ENCODE measurements around the gene OR13A1. TPM values are rescaled to one million over a fixed set of nuclear protein-coding genes. Genes with fewer than 3 reads are reported as not detected.
"Not testable (repeated sequence)": the region's sequence is repeated elsewhere in the genome, so short reads cannot be mapped to it uniquely, and the experiment has no call there.

Gene OR13A1
- 0.15 TPM in 1 of 2 replicates, not detected in the other for total RNA-seq (2014; rRNA removed; shearing (Covaris generic))

- DNase-seq (ENCODE audit: low read depth) = no peak
Observed at GRCh38 chr10:45315508-45315907, at the start of gene OR13A1. Gene OR13A1, minus strand, starts transcription at chr10:45315608. Its CDS starts 11,186 bp downstream, at chr10:45304422.

GRCh38 chr10:45361983-45362799, 46.8 kb upstream of the OR13A1 start:
- DNase-seq (ENCODE audit: low read depth) = not testable (repeated sequence)

- not testable (repeated sequence) for DNase-seq (ENCODE audit: low read depth)
Observed at GRCh38 chr10:45358961-45359360, 43.6 kb upstream of the OR13A1 start.

- no peak for DNase-seq (ENCODE audit: low read depth)
Observed at GRCh38 chr10:45355494-45355893, 40.1 kb upstream of the OR13A1 start.

- peak; percentile 94 for DNase-seq (ENCODE audit: low read depth)
Observed at GRCh38 chr10:45354261-45354660, 38.9 kb upstream of the OR13A1 start.

- peak; percentile 78 for DNase-seq (ENCODE audit: low read depth)
Observed at GRCh38 chr10:45353186-45353585, 37.8 kb upstream of the OR13A1 start.

- DNase-seq (ENCODE audit: low read depth) = not testable (repeated sequence)
Observed at GRCh38 chr10:45348196-45348765, 32.9 kb upstream of the OR13A1 start.

GRCh38 chr10:45347464-45347863, 32.1 kb upstream of the OR13A1 start:
- DNase-seq (ENCODE audit: low read depth) = not testable (repeated sequence)

GRCh38 chr10:45346652-45347335, 31.4 kb upstream of the OR13A1 start:
- not testable (repeated sequence) for DNase-seq (ENCODE audit: low read depth)

- DNase-seq (ENCODE audit: low read depth) = not testable (repeated sequence)
Observed at GRCh38 chr10:45340420-45340819, 25.0 kb upstream of the OR13A1 start.

- DNase-seq (ENCODE audit: low read depth) = no peak
Observed at GRCh38 chr10:45339894-45340293, 24.5 kb upstream of the OR13A1 start.

- DNase-seq (ENCODE audit: low read depth) = not testable (repeated sequence)
Observed at GRCh38 chr10:45331824-45332223, 16.4 kb upstream of the OR13A1 start.

GRCh38 chr10:45326864-45327263, 11.5 kb upstream of the OR13A1 start:
- not testable (repeated sequence) for DNase-seq (ENCODE audit: low read depth)

- DNase-seq (ENCODE audit: low read depth) = no peak
Observed at GRCh38 chr10:45325116-45325515, 9.7 kb upstream of the OR13A1 start.

GRCh38 chr10:45319702-45320101, 4.3 kb upstream of the OR13A1 start:
- no peak for DNase-seq (ENCODE audit: low read depth)

GRCh38 chr10:45313264-45313873, 2.0 kb downstream of the OR13A1 start:
- DNase-seq (ENCODE audit: low read depth) = no peak

- peak; percentile 2 for DNase-seq (ENCODE audit: low read depth)
Observed at GRCh38 chr10:45308707-45309106, 6.7 kb downstream of the OR13A1 start.

- DNase-seq (ENCODE audit: low read depth) = peak; percentile 1
Observed at GRCh38 chr10:45302573-45302972, 12.8 kb downstream of the OR13A1 start.

GRCh38 chr10:45298341-45298955, 17.0 kb downstream of the OR13A1 start:
- not testable (repeated sequence) for DNase-seq (ENCODE audit: low read depth)

- no peak for DNase-seq (ENCODE audit: low read depth)
Observed at GRCh38 chr10:45294681-45295080, 20.7 kb downstream of the OR13A1 start.

- DNase-seq (ENCODE audit: low read depth) = no peak
Observed at GRCh38 chr10:45286980-45287379, 28.4 kb downstream of the OR13A1 start.

GRCh38 chr10:45282061-45282460, 33.3 kb downstream of the OR13A1 start:
- no peak for DNase-seq (ENCODE audit: low read depth)

Data from M059J (cell line).